ENCODE measurements around the gene PDE6B. TPM values are rescaled to one million over a fixed set of nuclear protein-coding genes. Genes with fewer than 3 reads are reported as not detected.

PDE6B gene
- total RNA-seq, result 1 to 10 TPM in 1 of 4 donors, under 1 TPM in 2, not detected in 1; 0.60 to 2.5 (median 0.95) TPM

GRCh38 chr4:624705-625590 is at the start of gene PDE6B:
PDE6B (plus strand) TSS chr4:625573; CDS start chr4:625627, 54 bp downstream.
- TF ChIP-seq CTCF (IDR thresholded peaks at IDR 0.05), result no peak

GRCh38 chr4:576245-576821 is 49.0 kb upstream of the PDE6B start, which contains the start of gene TMEM271:
TMEM271 (minus strand) TSS chr4:576295; CDS start chr4:576062, 233 bp downstream.
- WGBS, 2 donors (ENCODE audit: low coverage in 1 of 2), result 4% methylated on average over 15 of the region's 60 CpGs; no CpG with 5 or more reads in 1 of the 2 donors
- in situ Hi-C loops (cut with MboI; ENCODE audit: low pct_ligation_motif_present in 1 of 4, low pct_unique_long_range_greater_than_20kb in 1 of 4, low sequenced_read_pairs in 3 of 4), result no loop called here
- intact Hi-C loops (cut with DNase I; ENCODE audit: low total_unique reads), result no loop called here
- H3K27ac ChIP-seq, result no peak within 1 kb of the TSS
- no peak for DNase-seq
- peaks cover 0 to 18% (median 7%) of the 10 kb centered on the region in 4 donors for H3K4me1 ChIP-seq
- TF ChIP-seq POLR2AphosphoS5 (IDR thresholded peaks at IDR 0.05) (no peak), EP300 (IDR thresholded peaks at IDR 0.05; ENCODE audit: low read depth) (no peak), POLR2A (IDR thresholded peaks at IDR 0.05) (no peak), CTCF (IDR thresholded peaks at IDR 0.05) (no peak)
- no peaks in the 10 kb centered on the region for H3K36me3 ChIP-seq
- peaks cover 94% of the 10 kb centered on the region for H3K27me3 ChIP-seq
- H3K9me3 ChIP-seq, result no peaks in the 10 kb centered on the region
- H3K4me3 ChIP-seq, result no peak within 1 kb of the TSS

More at GRCh38 chr4:624705-625590, at the start of gene PDE6B:
- Histone ChIP-seq H3K27me3 (peaks cover 6% of the 10 kb centered on the region), H3K9me3 (no peaks in the 10 kb centered on the region), H3K27ac (no peak within 1 kb of the TSS), H3K36me3 (no peaks in the 10 kb centered on the region), H3K4me1 (no peaks in the 10 kb centered on the region), H3K4me3 (no peak within 1 kb of the TSS)
- in situ Hi-C loops (cut with MboI; ENCODE audit: low pct_ligation_motif_present in 1 of 4, low pct_unique_long_range_greater_than_20kb in 1 of 4, low sequenced_read_pairs in 3 of 4) (no loop called here), intact Hi-C loops (cut with DNase I; ENCODE audit: low total_unique reads) (no loop called here)
- WGBS, 2 donors (ENCODE audit: low coverage in 1 of 2), result 70% methylated on average over 20 of the region's 21 CpGs; no CpG with 5 or more reads in 1 of the 2 donors
- no peak for DNase-seq

- Histone ChIP-seq H3K36me3 (no peaks in the 10 kb centered on the region), H3K27me3 (peaks cover 94% of the 10 kb centered on the region), H3K27ac (no peak overlapping the region), H3K9me3 (no peaks in the 10 kb centered on the region), H3K4me1 (peaks cover 0 to 18% (median 7%) of the 10 kb centered on the region in 4 donors), H3K4me3 (no peak overlapping the region)
- 6% methylated on average over 34 of the region's 37 CpGs; no CpG with 5 or more reads in 1 of the 2 donors for WGBS, 2 donors (ENCODE audit: low coverage in 1 of 2)
- no peak for TF ChIP-seq POLR2AphosphoS5 (IDR thresholded peaks at IDR 0.05)
- TF ChIP-seq EP300 (IDR thresholded peaks at IDR 0.05; ENCODE audit: low read depth), result no peak
- intact Hi-C loops (cut with DNase I; ENCODE audit: low total_unique reads), result no loop called here
- DNase-seq, result no peak
- in situ Hi-C loops (cut with MboI; ENCODE audit: low pct_ligation_motif_present in 1 of 4, low pct_unique_long_range_greater_than_20kb in 1 of 4, low sequenced_read_pairs in 3 of 4), result no loop called here
Measured at GRCh38 chr4:576991-577498, 48.3 kb upstream of the PDE6B start.

- Histone ChIP-seq H3K27me3 (peaks cover 94% of the 10 kb centered on the region), H3K4me3 (no peak overlapping the region), H3K9me3 (no peaks in the 10 kb centered on the region), H3K4me1 (peaks cover 0 to 18% (median 7%) of the 10 kb centered on the region in 4 donors), H3K27ac (no peak overlapping the region), H3K36me3 (no peaks in the 10 kb centered on the region)
- no peak for DNase-seq
- intact Hi-C loops (cut with DNase I; ENCODE audit: low total_unique reads), result no loop called here
- TF ChIP-seq POLR2AphosphoS5 (IDR thresholded peaks at IDR 0.05) (no peak), EP300 (IDR thresholded peaks at IDR 0.05; ENCODE audit: low read depth) (no peak), CTCF (IDR thresholded peaks at IDR 0.05) (no peak), POLR2A (IDR thresholded peaks at IDR 0.05) (no peak)
- whole genome bisulfite sequencing, 2 donors (ENCODE audit: low coverage in 1 of 2), result 7 to 17% methylated on average over 3 to 52 of the region's 52 CpGs
- in situ Hi-C loops (cut with MboI; ENCODE audit: low pct_ligation_motif_present in 1 of 4, low pct_unique_long_range_greater_than_20kb in 1 of 4, low sequenced_read_pairs in 3 of 4), result no loop called here
Measured at GRCh38 chr4:577499-578450, 47.6 kb upstream of the PDE6B start.
